ENCODE results near the gene TMEM190. TPM values are rescaled to one million over a fixed set of nuclear protein-coding genes. Genes with fewer than 3 reads are reported as not detected.

TMEM190 gene
- total RNA-seq, 1 donor from 2014 or later = 16.2 TPM

- intact Hi-C loops (cut with DNase I) = no loop called here
- Histone ChIP-seq H3K27me3 (ENCODE audit: low read depth) (peaks cover 29% of the 10 kb centered on the region), H3K36me3 (no peaks in the 10 kb centered on the region), H3K27ac (no peak overlapping the region), H3K4me1 (no peaks in the 10 kb centered on the region), H3K4me3 (no peak overlapping the region), H3K9me3 (no peaks in the 10 kb centered on the region)
- no peak for DNase-seq
- no peak for TF ChIP-seq CTCF (IDR thresholded peaks at IDR 0.05)
- ATAC-seq = no peak
Observed at GRCh38 chr19:55365245-55365644, 11.4 kb upstream of the TMEM190 start.

GRCh38 chr19:55365964-55366363 is 10.7 kb upstream of the TMEM190 start:
- intact Hi-C loops (cut with DNase I) = no loop called here
- Histone ChIP-seq H3K9me3 (no peaks in the 10 kb centered on the region), H3K27me3 (ENCODE audit: low read depth) (peaks cover 36% of the 10 kb centered on the region), H3K4me3 (no peak overlapping the region), H3K36me3 (no peaks in the 10 kb centered on the region), H3K4me1 (no peaks in the 10 kb centered on the region), H3K27ac (no peak overlapping the region)
- no peak for DNase-seq
- ATAC-seq = no peak
- TF ChIP-seq CTCF (IDR thresholded peaks at IDR 0.05) = no peak

GRCh38 chr19:55366790-55367189 is 9.8 kb upstream of the TMEM190 start:
- Histone ChIP-seq H3K4me1 (no peaks in the 10 kb centered on the region), H3K36me3 (no peaks in the 10 kb centered on the region), H3K4me3 (no peak overlapping the region), H3K27ac (no peak overlapping the region), H3K27me3 (ENCODE audit: low read depth) (peaks cover 44% of the 10 kb centered on the region), H3K9me3 (no peaks in the 10 kb centered on the region)
- ATAC-seq = no peak
- DNase-seq = no peak
- intact Hi-C loops (cut with DNase I) = no loop called here
- TF ChIP-seq CTCF (IDR thresholded peaks at IDR 0.05) = no peak

- TF ChIP-seq CTCF (IDR thresholded peaks at IDR 0.05) = no peak
- Histone ChIP-seq H3K36me3 (no peaks in the 10 kb centered on the region), H3K27me3 (ENCODE audit: low read depth) (peaks cover 54% of the 10 kb centered on the region), H3K9me3 (no peaks in the 10 kb centered on the region), H3K27ac (no peak overlapping the region), H3K4me3 (no peak overlapping the region), H3K4me1 (no peaks in the 10 kb centered on the region)
- DNase-seq (no peak), ATAC-seq (no peak)
- intact Hi-C loops (cut with DNase I) = no loop called here
Observed at GRCh38 chr19:55368106-55368505, 8.5 kb upstream of the TMEM190 start.

- DNase-seq (no peak), ATAC-seq (peak; percentile 64 to 74)
- no peaks in the 10 kb centered on the region for H3K36me3 ChIP-seq
- no peaks in the 10 kb centered on the region for H3K9me3 ChIP-seq
- no peak for TF ChIP-seq CTCF (IDR thresholded peaks at IDR 0.05)
- H3K27me3 ChIP-seq (ENCODE audit: low read depth) = peaks cover 54% of the 10 kb centered on the region
- peaks cover under 1% of the 10 kb centered on the region for H3K4me1 ChIP-seq
- intact Hi-C loops (cut with DNase I) = no loop called here
- H3K4me3 ChIP-seq = peak overlapping the region; percentile 39
- no peak overlapping the region for H3K27ac ChIP-seq
Observed at GRCh38 chr19:55368701-55369563, 7.7 kb upstream of the TMEM190 start.

Data from lower lobe of right lung (tissue), 2 donors.